HUES48 (cell line): ENCODE measurements around the gene CYP19A1.

ENCODE experiments used
- H3K27ac ChIP-seq: one replicate; pipeline ENCODE4 v1.7.0; 2013; ENCODE audit warnings: low read depth, low read length, inconsistent platforms
- H3K27me3 ChIP-seq: 2 replicates; pipeline ENCODE4 v1.6.1; 2013; ENCODE audit warnings: mild to moderate bottlenecking, low read length; ENCODE audit not compliant: control insufficient read depth, insufficient read depth
- H3K36me3 ChIP-seq: 2 replicates; pipeline ENCODE4 v1.6.1; 2013; ENCODE audit warnings: low read length; ENCODE audit not compliant: control insufficient read depth, insufficient read depth
- H3K4me1 ChIP-seq: 2 replicates; pipeline ENCODE4 v1.6.1; 2013; ENCODE audit warnings: mild to moderate bottlenecking, low read length; ENCODE audit not compliant: control insufficient read depth, insufficient read depth
- H3K4me3 ChIP-seq: 2 replicates; pipeline ENCODE4 v1.5.1; 2013; ENCODE audit warnings: mild to moderate bottlenecking, low read depth, low read length
- H3K9ac ChIP-seq: 2 replicates; pipeline ENCODE4 v1.6.1; 2013; ENCODE audit warnings: mild to moderate bottlenecking, low read depth, low read length, moderate library complexity
- H3K9me3 ChIP-seq: 2 replicates; pipeline ENCODE4 v1.6.1; 2013; ENCODE audit warnings: low read length; ENCODE audit not compliant: control insufficient read depth, insufficient read depth

The CYP19A1 gene

GRCh38 chr15:51161491-51162220, 176.7 kb downstream of the CYP19A1 start:
- Histone ChIP-seq H3K4me3 (no peak overlapping the region), H3K4me1 (peaks cover 9% of the 10 kb centered on the region; the same call in 1 of the 2 replicates), H3K27me3 (no peaks in the 10 kb centered on the region), H3K27ac (no peak overlapping the region), H3K36me3 (no peaks in the 10 kb centered on the region), H3K9ac (no peak overlapping the region), H3K9me3 (no peaks in the 10 kb centered on the region)

GRCh38 chr15:51160484-51160883, 177.9 kb downstream of the CYP19A1 start:
- Histone ChIP-seq H3K9ac (no peak overlapping the region), H3K9me3 (no peaks in the 10 kb centered on the region), H3K27me3 (no peaks in the 10 kb centered on the region), H3K4me3 (no peak overlapping the region), H3K36me3 (no peaks in the 10 kb centered on the region), H3K4me1 (peaks cover 9% of the 10 kb centered on the region; the same call in 1 of the 2 replicates), H3K27ac (no peak overlapping the region)
